Astrocyte of the cerebellum (primary cell): ENCODE data around the gene MYL11.

Source experiments
- DNase-seq: peaks from one replicate; pipeline ENCODE4 v3.0.0-alpha.2; 2011; ENCODE audit warnings: low read depth
- H3K4me3 ChIP-seq: 2 replicates; pipeline ENCODE4 v1.5.1; 2011; ENCODE audit warnings: mild to moderate bottlenecking, low read depth, low read length, moderate library complexity
- CTCF ChIP-seq: IDR thresholded peaks from 2 replicates; pipeline ENCODE4 v1.5.1; 2012; ENCODE audit warnings: low read length, low read depth, moderate library complexity, mild to moderate bottlenecking; ENCODE audit errors: missing control alignments
- in situ Hi-C: cut with HindIII; loops from 2 replicates; pipeline ENCODE4 v1.10.0; 2017; ENCODE audit warnings: low sequenced_read_pairs

The MYL11 gene

GRCh38 chr16:30372725-30373124, 1.9 kb upstream of the MYL11 start:
- no peak for DNase-seq
- TF ChIP-seq CTCF = no peak
- in situ Hi-C loops = loop anchor here (10.0 kb wide), 1 partner anchor 258 kb away; the partner anchor contains the start of gene GDPD3
- no peak overlapping the region for H3K4me3 ChIP-seq

- TF ChIP-seq CTCF = no peak
- no peak for DNase-seq
- in situ Hi-C loops = loop anchor here (10.0 kb wide), 1 partner anchor 261 kb away; the partner anchor contains the start of gene GDPD3
- H3K4me3 ChIP-seq = no peak overlapping the region
Observed at GRCh38 chr16:30375864-30376263, 1.3 kb downstream of the MYL11 start.

GRCh38 chr16:30376461-30376902, 1.9 kb downstream of the MYL11 start:
- no peak for TF ChIP-seq CTCF
- in situ Hi-C loops = loop anchor here (10.0 kb wide), 1 partner anchor 262 kb away; the partner anchor contains the start of gene GDPD3
- H3K4me3 ChIP-seq = no peak overlapping the region
- DNase-seq = no peak

DNA sequence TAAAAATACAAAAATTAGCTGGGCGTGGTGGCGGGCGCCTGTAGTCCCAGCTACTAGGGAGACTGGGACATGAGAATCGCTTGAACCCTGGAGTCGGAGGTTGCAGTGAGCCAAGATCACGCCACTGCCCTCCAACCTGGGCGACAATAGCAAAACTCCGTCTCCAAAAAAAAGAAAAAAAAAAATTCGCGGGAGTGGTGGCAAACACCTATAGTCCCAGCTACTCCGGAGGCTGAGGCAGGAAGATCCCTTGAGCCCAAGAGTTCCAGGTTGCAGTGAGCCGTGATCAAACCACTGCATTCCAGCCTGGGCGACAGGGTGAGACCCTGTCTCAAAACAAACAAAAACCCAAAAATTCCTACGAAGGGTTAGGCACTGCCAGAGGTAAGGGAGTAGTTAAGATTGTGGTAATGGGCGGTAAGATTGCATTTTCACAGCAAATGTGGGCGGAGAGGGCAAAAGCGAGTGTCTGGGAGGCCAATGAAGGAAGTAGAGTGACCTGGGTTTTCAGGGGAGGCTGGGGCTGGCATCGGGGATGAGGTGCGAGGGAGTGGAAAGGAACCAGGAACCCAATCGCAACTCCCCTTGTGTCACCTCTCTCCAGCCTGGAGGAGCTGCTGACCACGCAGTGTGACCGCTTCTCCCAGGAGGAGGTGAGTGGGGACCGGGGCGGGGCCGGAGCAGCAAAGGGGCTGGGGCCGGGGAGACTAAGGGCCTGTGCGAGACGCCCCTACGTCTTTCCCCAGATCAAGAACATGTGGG, 2.6 kb downstream of the MYL11 start:
- in situ Hi-C loops = loop anchor here (10.0 kb wide), 1 partner anchor 262 kb away; the partner anchor contains the start of gene GDPD3
- no peak for TF ChIP-seq CTCF
- peak overlapping the region; percentile 62 for H3K4me3 ChIP-seq
- no peak for DNase-seq

GRCh38 chr16:30377812-30378235, 3.2 kb downstream of the MYL11 start:
- in situ Hi-C loops = loop anchor here (10.0 kb wide), 1 partner anchor 263 kb away; the partner anchor contains the start of gene GDPD3
- no peak for TF ChIP-seq CTCF
- peak overlapping the region; percentile 62 for H3K4me3 ChIP-seq
- peak; percentile 64 for DNase-seq

DNA sequence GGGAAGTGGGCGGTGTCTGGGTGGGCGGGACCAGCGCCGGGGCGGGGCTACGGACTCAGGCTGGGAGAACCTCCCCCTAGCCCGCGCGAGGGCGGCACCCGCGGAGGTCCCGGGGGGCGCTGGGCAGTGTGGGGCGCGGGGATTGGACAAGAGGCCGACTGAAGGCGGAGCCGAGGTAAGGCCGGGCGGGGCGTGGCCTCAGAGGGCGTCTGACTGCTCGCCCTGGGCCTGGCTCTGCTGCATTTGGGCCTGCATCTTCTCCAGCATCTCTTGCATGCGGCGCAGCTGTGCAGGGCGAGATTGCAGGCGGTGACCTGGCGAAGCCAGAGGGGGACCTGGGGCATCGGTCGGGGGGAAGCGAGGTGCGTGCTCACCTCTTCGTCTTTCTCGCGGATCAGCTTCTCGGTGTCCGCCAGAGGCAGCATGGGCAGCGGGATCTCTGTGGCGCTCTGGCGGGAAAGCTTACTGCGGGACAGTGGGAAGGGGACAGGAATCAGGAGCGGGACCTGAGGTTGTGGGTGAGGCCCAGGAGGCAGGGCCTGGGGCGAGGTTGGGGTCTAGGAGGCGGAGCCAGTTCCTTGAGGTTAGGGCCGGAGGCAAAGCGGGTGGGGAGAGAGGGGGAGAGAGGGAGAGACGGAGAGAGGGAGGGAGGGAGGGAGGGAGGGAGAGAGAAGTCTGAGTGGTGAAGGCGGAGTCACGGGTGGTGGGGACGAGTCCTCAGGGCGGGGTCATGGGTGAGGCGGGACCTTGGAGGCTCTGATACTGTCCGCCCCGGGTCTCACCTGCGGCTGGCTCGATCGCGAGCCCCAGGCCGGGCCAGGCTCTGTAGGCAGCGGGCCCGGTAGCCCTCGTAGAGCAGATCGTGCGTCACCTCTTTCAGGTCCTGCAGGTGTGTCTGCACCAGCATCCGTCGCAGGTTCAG, 3.9 kb downstream of the MYL11 start:
- DNase-seq = peak; percentile 93
- H3K4me3 ChIP-seq = peak overlapping the region; percentile 62
- in situ Hi-C loops = loop anchor here (10.0 kb wide), 1 partner anchor 264 kb away; the partner anchor contains the start of gene GDPD3
- peak; percentile 33 for TF ChIP-seq CTCF
